Measurements from ENCODE around the gene GALNT13. TPM values are rescaled to one million over a fixed set of nuclear protein-coding genes. Genes with fewer than 3 reads are reported as not detected.

The GALNT13 gene
- total and polyA plus RNA-seq, 2 donors (not counting 1 experiment from before 2014, with no cell fraction given), result not detected

DNA sequence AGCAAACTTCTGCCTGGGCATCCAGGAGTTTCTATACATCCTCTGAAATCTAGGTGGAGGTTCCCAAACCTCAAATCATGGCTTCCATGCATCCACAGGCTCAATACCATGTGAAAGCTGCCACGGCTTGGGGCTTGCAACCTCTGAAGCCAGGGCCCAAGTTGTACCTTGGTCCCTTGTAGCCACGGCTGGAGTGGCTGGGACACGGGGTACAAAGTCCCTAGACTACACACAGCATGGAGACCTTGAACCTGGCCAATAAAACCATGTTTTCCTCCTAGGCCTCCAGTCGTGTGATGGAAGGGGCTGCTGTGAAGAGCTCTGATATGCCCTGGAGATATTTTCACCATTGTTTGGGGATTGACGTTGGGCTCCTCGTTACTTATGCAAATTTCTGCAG is 43.4 kb upstream of the GALNT13 start:
- Histone ChIP-seq H3K4me3 (ENCODE audit: control extremely low read depth in 1 of 5, extremely low read depth in 1 of 5, insufficient read depth in 1 of 5, low read depth in 2 of 5, low read length in 4 of 5) (no peak overlapping the region), H3K79me2 (ENCODE audit: control insufficient read depth, insufficient read depth, low read length) (no peaks in the 10 kb centered on the region), H3K36me3 (replicated peaks in 1 of 2; ENCODE audit: control extremely low read depth in 1 of 2, control insufficient read depth in 1 of 2, extremely low read depth in 1 of 2, insufficient read depth in 2 of 2, low read length in 1 of 2) (no peaks in the 10 kb centered on the region), H3K4me1 (ENCODE audit: control insufficient read depth in 2 of 2, insufficient read depth in 2 of 2, low read length in 2 of 2) (no peaks in the 10 kb centered on the region), H3K4me2 (replicated peaks; ENCODE audit: low read depth, low read length, poor library complexity, severe bottlenecking) (no peak overlapping the region), H4K20me1 (ENCODE audit: control insufficient read depth, insufficient read depth, low read length, poor library complexity, severe bottlenecking) (no peaks in the 10 kb centered on the region), H3K9ac (ENCODE audit: low read length) (no peak overlapping the region), H3K27ac (ENCODE audit: low read length in 2 of 2) (no peak overlapping the region), H2AFZ (ENCODE audit: insufficient read depth, low read depth, low read length, poor library complexity, severe bottlenecking) (no peak overlapping the region), H3K9me3 (ENCODE audit: control extremely low read depth in 1 of 3, control insufficient read depth in 2 of 3, insufficient read depth in 1 of 3, low read length in 2 of 3) (peaks cover 0 to 17% (median 0%) of the 10 kb centered on the region in 3 donors), H3K27me3 (replicated peaks in 1 of 4; ENCODE audit: control extremely low read depth in 1 of 4, control insufficient read depth in 3 of 4, insufficient read depth in 4 of 4, low read length in 3 of 4) (no peaks in the 10 kb centered on the region)
- intact Hi-C loops (cut with micrococcal nuclease), result no loop called here
- H3K9me3 Mint-ChIP-seq (ENCODE audit: insufficient read depth), result peaks cover 12% of the 10 kb centered on the region
- no peak overlapping the region for H3K4me3 Mint-ChIP-seq
- H3K27ac Mint-ChIP-seq, result no peak overlapping the region
- 83% methylated on average over 2 of the region's 6 CpGs for WGBS (ENCODE audit: insufficient coverage)
- H3K27me3 Mint-ChIP-seq, result no peaks in the 10 kb centered on the region
- CTCF ChIA-PET, result no interaction called here
- ATAC-seq (ENCODE audit: low read depth) (no peak), DNase-seq (no peak)
- TF ChIP-seq EZH2 (IDR thresholded peaks at IDR 0.05; ENCODE audit: borderline replicate concordance, insufficient read depth, low read depth, low read length, poor library complexity, severe bottlenecking), result no peak
- TF ChIP-seq, protein P1, sequence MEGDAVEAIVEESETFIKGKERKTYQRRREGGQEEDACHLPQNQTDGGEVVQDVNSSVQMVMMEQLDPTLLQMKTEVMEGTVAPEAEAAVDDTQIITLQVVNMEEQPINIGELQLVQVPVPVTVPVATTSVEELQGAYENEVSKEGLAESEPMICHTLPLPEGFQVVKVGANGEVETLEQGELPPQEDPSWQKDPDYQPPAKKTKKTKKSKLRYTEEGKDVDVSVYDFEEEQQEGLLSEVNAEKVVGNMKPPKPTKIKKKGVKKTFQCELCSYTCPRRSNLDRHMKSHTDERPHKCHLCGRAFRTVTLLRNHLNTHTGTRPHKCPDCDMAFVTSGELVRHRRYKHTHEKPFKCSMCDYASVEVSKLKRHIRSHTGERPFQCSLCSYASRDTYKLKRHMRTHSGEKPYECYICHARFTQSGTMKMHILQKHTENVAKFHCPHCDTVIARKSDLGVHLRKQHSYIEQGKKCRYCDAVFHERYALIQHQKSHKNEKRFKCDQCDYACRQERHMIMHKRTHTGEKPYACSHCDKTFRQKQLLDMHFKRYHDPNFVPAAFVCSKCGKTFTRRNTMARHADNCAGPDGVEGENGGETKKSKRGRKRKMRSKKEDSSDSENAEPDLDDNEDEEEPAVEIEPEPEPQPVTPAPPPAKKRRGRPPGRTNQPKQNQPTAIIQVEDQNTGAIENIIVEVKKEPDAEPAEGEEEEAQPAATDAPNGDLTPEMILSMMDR (IDR thresholded peaks at IDR 0.05), result no peak
- POLR2A ChIA-PET, result no interaction called here
- H3K4me1 Mint-ChIP-seq, result no peaks in the 10 kb centered on the region

DNA sequence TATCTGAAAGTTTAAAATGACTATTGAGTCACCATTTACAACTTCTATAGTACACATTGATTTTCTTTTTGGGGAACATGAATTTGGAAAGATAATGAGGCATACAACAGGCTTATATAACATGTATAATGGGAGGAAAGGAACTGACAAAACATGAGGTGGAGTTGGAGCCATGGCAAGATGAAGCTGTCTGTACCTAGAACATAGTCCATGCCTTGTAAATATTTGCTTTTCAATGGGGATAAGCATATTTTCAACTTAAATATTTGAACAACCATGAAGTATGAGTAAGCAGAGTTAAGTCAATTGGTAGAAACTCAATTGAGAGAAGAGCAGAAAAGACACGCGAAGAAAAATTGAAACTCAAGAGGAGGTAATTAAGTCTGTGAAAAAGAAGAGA is 37.1 kb upstream of the GALNT13 start:
- no peaks in the 10 kb centered on the region for H3K27me3 ChIP-seq (replicated peaks in 1 of 4; ENCODE audit: control extremely low read depth in 1 of 4, control insufficient read depth in 3 of 4, insufficient read depth in 4 of 4, low read length in 3 of 4)
- H3K79me2 ChIP-seq (ENCODE audit: control insufficient read depth, insufficient read depth, low read length), result no peaks in the 10 kb centered on the region
- no peaks in the 10 kb centered on the region for H3K27me3 Mint-ChIP-seq
- H3K4me1 ChIP-seq (ENCODE audit: control insufficient read depth in 2 of 2, insufficient read depth in 2 of 2, low read length in 2 of 2), result no peaks in the 10 kb centered on the region
- peaks cover 2% of the 10 kb centered on the region for H3K9me3 Mint-ChIP-seq (ENCODE audit: insufficient read depth)
- ChIA-PET POLR2A (no interaction called here), CTCF (no interaction called here)
- WGBS (ENCODE audit: insufficient coverage), result no CpG with 5 or more reads among the region's 2 CpGs
- H2AFZ ChIP-seq (ENCODE audit: insufficient read depth, low read depth, low read length, poor library complexity, severe bottlenecking), result no peak overlapping the region
- no peaks in the 10 kb centered on the region for H3K4me1 Mint-ChIP-seq
- ATAC-seq (ENCODE audit: low read depth) (no peak), DNase-seq (no peak)
- no peaks in the 10 kb centered on the region for H4K20me1 ChIP-seq (ENCODE audit: control insufficient read depth, insufficient read depth, low read length, poor library complexity, severe bottlenecking)
- no peak overlapping the region for H3K4me3 Mint-ChIP-seq
- H3K9me3 ChIP-seq (ENCODE audit: control extremely low read depth in 1 of 3, control insufficient read depth in 2 of 3, insufficient read depth in 1 of 3, low read length in 2 of 3), result peaks cover 0 to 3% (median 3%) of the 10 kb centered on the region in 3 donors
- no peak overlapping the region for H3K27ac Mint-ChIP-seq
- H3K27ac ChIP-seq (ENCODE audit: low read length in 2 of 2), result no peak overlapping the region
- intact Hi-C loops (cut with micrococcal nuclease), result no loop called here
- no peak overlapping the region for H3K4me2 ChIP-seq (replicated peaks; ENCODE audit: low read depth, low read length, poor library complexity, severe bottlenecking)
- H3K4me3 ChIP-seq (ENCODE audit: control extremely low read depth in 1 of 5, extremely low read depth in 1 of 5, insufficient read depth in 1 of 5, low read depth in 2 of 5, low read length in 4 of 5), result no peak overlapping the region
- no peak overlapping the region for H3K9ac ChIP-seq (ENCODE audit: low read length)
- no peak for TF ChIP-seq EZH2 (IDR thresholded peaks at IDR 0.05; ENCODE audit: borderline replicate concordance, insufficient read depth, low read depth, low read length, poor library complexity, severe bottlenecking)
- TF ChIP-seq, protein P1 (IDR thresholded peaks at IDR 0.05), result no peak
- H3K36me3 ChIP-seq (replicated peaks in 1 of 2; ENCODE audit: control extremely low read depth in 1 of 2, control insufficient read depth in 1 of 2, extremely low read depth in 1 of 2, insufficient read depth in 2 of 2, low read length in 1 of 2), result no peaks in the 10 kb centered on the region
